Measurements from ENCODE around the gene GGA2. TPM values are rescaled to one million over a fixed set of nuclear protein-coding genes. Genes with fewer than 3 reads are reported as not detected.

Gene GGA2, protein sequence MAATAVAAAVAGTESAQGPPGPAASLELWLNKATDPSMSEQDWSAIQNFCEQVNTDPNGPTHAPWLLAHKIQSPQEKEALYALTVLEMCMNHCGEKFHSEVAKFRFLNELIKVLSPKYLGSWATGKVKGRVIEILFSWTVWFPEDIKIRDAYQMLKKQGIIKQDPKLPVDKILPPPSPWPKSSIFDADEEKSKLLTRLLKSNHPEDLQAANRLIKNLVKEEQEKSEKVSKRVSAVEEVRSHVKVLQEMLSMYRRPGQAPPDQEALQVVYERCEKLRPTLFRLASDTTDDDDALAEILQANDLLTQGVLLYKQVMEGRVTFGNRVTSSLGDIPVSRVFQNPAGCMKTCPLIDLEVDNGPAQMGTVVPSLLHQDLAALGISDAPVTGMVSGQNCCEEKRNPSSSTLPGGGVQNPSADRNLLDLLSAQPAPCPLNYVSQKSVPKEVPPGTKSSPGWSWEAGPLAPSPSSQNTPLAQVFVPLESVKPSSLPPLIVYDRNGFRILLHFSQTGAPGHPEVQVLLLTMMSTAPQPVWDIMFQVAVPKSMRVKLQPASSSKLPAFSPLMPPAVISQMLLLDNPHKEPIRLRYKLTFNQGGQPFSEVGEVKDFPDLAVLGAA
- total RNA-seq = 100 to 1,000 TPM in 1 of 2 donors, 10 to 100 TPM in 1; 99.4 to 116 TPM
- polyA plus RNA-seq (2013, experiment 1 of 2) = 72.5 TPM
- polyA plus RNA-seq (2013, experiment 2 of 2) = 57.7 TPM
- long read RNA-seq, experiment 1, full-length matches to known transcripts = 7 of 36 reads
- long read RNA-seq, experiment 1, partial matches to known transcripts = 15 of 36 reads
- long read RNA-seq, experiment 1, other reads (novel, unspliced or antisense) = 14 of 36 reads
- long read RNA-seq, experiment 2, full-length matches to known transcripts = 130 of 196 reads
- long read RNA-seq, experiment 2, partial matches to known transcripts = 11 of 196 reads
- long read RNA-seq, experiment 2, other reads (novel, unspliced or antisense) = 55 of 196 reads
- long read RNA-seq, experiment 3, full-length matches to known transcripts = 86 of 109 reads
- long read RNA-seq, experiment 3, partial matches to known transcripts = 5 of 109 reads
- long read RNA-seq, experiment 3, other reads (novel, unspliced or antisense) = 18 of 109 reads
- long read RNA-seq, experiment 4, partial matches to known transcripts = 0 of 51 reads
- long read RNA-seq, experiment 4, other reads (novel, unspliced or antisense) = 51 of 51 reads

DNA sequence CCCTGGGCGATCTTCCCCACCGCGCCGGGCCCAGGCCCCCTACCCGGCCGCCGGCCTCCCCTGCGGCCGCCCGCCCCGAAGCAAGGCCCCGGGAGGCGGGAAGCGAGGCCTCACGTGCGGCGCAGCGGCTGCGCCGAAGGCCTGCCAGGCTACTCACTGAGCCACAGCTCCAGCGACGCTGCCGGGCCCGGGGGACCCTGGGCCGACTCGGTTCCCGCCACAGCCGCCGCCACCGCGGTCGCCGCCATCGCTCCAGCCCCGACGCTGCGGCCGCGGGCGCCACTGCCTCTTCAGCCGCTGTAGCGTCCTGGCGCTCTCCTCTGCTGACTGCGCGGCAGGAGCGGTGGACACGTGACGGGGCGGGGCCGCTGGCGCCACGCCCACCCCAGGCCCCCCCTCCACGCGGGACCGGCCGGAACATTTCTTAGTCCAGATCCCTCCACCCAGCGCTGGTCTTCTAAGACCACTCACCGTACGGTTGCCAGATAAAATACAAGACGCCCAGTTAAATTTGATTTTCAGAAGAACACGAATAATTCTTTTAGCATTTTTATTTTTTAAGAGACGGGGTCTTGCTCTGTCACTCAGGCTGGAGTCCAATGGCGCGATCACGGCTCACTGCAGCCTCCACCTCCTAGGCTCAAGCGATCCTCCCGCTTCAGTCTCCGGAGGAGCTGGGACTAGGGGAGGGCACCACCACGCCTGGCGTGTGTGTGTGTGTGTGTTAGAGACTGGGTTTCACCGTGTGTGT, at the start of gene GGA2:
Gene GGA2, minus strand, starts transcription at position 331 of the 751 bp plus-strand sequence. Its CDS starts 83 bp downstream, at position 248.
- Mint-ChIP-seq H3K9me3 (no peaks in the 10 kb centered on the region), H3K4me3 (peak within 1 kb of the TSS; percentile 78), H3K27ac (peak within 1 kb of the TSS; percentile 93), H3K27me3 (ENCODE audit: insufficient read depth) (peaks cover 6% of the 10 kb centered on the region), H3K4me1 (peaks cover 22% of the 10 kb centered on the region), H3K36me3 (ENCODE audit: low read depth) (peaks cover 15% of the 10 kb centered on the region)
- H3K9ac ChIP-seq (ENCODE audit: extremely low read depth, low read length, poor library complexity, severe bottlenecking) = peak within 1 kb of the TSS; percentile 80
- peak within 1 kb of the TSS; percentile 49 for H3K27ac ChIP-seq (ENCODE audit: low read depth, low read length)
- WGBS, 2 experiments (ENCODE audit: insufficient coverage in 1 of 2, insufficient read length in 1 of 2) = 8 to 9% methylated on average over 27 to 71 of the region's 71 CpGs
- peak within 1 kb of the TSS; percentile 98 for H3K4me3 ChIP-seq (ENCODE audit: low read length)
- H3K4me1 ChIP-seq (ENCODE audit: control insufficient read depth, insufficient read depth, low read length) = peaks cover under 1% of the 10 kb centered on the region
- H3K9me3 ChIP-seq (ENCODE audit: control insufficient read depth, low read length) = no peaks in the 10 kb centered on the region
- H3K36me3 ChIP-seq (ENCODE audit: control insufficient read depth, insufficient read depth, low read length) = peaks cover 8% of the 10 kb centered on the region
- DNase-seq = peak; percentile 91
- no peak for TF ChIP-seq CTCF (conservative IDR thresholded peaks at IDR 0.05)
- no peaks in the 10 kb centered on the region for H3K27me3 ChIP-seq (ENCODE audit: control insufficient read depth, insufficient read depth, low read length, poor library complexity, severe bottlenecking)

GRCh38 chr16:23557779-23558702, 47.7 kb upstream of the GGA2 start:
- peaks cover 2% of the 10 kb centered on the region for H3K4me1 Mint-ChIP-seq
- peak overlapping the region; percentile 97 for H3K27ac Mint-ChIP-seq
- H3K4me3 ChIP-seq (ENCODE audit: low read length) = peak overlapping the region; percentile 98
- no peak for TF ChIP-seq CTCF (conservative IDR thresholded peaks at IDR 0.05)
- peak overlapping the region; percentile 94 for H3K27ac ChIP-seq (ENCODE audit: low read depth, low read length)
- H3K9me3 ChIP-seq (ENCODE audit: control insufficient read depth, low read length) = no peaks in the 10 kb centered on the region
- WGBS, 2 experiments (ENCODE audit: insufficient coverage in 1 of 2, insufficient read length in 1 of 2) = 4 to 5% methylated on average over 20 to 60 of the region's 60 CpGs
- H3K4me3 Mint-ChIP-seq = peak overlapping the region; percentile 84
- peaks cover 45% of the 10 kb centered on the region for H3K36me3 ChIP-seq (ENCODE audit: control insufficient read depth, insufficient read depth, low read length)
- no peak for DNase-seq
- peak overlapping the region; percentile 92 for H3K9ac ChIP-seq (ENCODE audit: extremely low read depth, low read length, poor library complexity, severe bottlenecking)
- no peaks in the 10 kb centered on the region for H3K27me3 Mint-ChIP-seq (ENCODE audit: insufficient read depth)
- H3K9me3 Mint-ChIP-seq = peaks cover 3% of the 10 kb centered on the region
- no peaks in the 10 kb centered on the region for H3K27me3 ChIP-seq (ENCODE audit: control insufficient read depth, insufficient read depth, low read length, poor library complexity, severe bottlenecking)
- peaks cover 48% of the 10 kb centered on the region for H3K36me3 Mint-ChIP-seq (ENCODE audit: low read depth)
- H3K4me1 ChIP-seq (ENCODE audit: control insufficient read depth, insufficient read depth, low read length) = no peaks in the 10 kb centered on the region

Measured in endodermal cell (in vitro differentiated cells).